Muscle of leg (tissue), 11 donors: Measurements from ENCODE around the gene PMIS2. TPM values are rescaled to one million over a fixed set of nuclear protein-coding genes. Genes with fewer than 3 reads are reported as not detected.

Experiments
- DNase-seq: peaks from one replicate; pipeline ENCODE4 v3.0.0; 2013
- H3K27ac ChIP-seq: one replicate; pipeline ENCODE4 v1.5.1; 2013; ENCODE audit warnings: mild to moderate bottlenecking, low read length, control low read depth
- H3K27me3 ChIP-seq: one replicate; pipeline ENCODE4 v1.6.1; 2013; ENCODE audit warnings: low read length; ENCODE audit not compliant: control insufficient read depth, insufficient read depth
- H3K36me3 ChIP-seq: one replicate; pipeline ENCODE4 v1.6.1; 2013; ENCODE audit warnings: low read length; ENCODE audit not compliant: control insufficient read depth, insufficient read depth
- H3K4me1 ChIP-seq: one replicate; pipeline ENCODE4 v1.6.1; 2013; ENCODE audit warnings: low read length; ENCODE audit not compliant: control insufficient read depth, insufficient read depth
- H3K4me3 ChIP-seq: one replicate; pipeline ENCODE4 v1.5.1; 2013; ENCODE audit warnings: low read length, control low read depth
- H3K9me3 ChIP-seq: replicated peaks from 2 replicates; pipeline ENCODE4 v1.6.1; 2013; ENCODE audit warnings: low read depth, low read length; ENCODE audit not compliant: control insufficient read depth
- WGBS: methylation state at CpG from one replicate; pipeline ENCODE4 v1.1.5; 2013; ENCODE audit warnings: missing lambda C conversion rate; ENCODE audit not compliant: insufficient coverage; 5-methylcytosine and 5-hydroxymethylcytosine counted together
- polyA plus RNA-seq, 8 donors: library from polyadenylated mRNA; unstranded; fragments of 120-200 nt; gene quantifications; one replicate each; pipeline versions ENCODE4 v1.2.1 to v1.2.3, GENCODE V29; 2013; ENCODE audit warnings: inconsistent platforms in 1 of 8, low replicate concordance in 1 of 8; ENCODE audit not compliant: insufficient read length in 8 of 8, insufficient read depth in 1 of 8
- total RNA-seq: library from RNA; stranded (reverse); fragments of 120-200 nt; gene quantifications from one replicate; pipeline ENCODE4 v1.2.4, GENCODE V29; 2013

The PMIS2 gene
- total and polyA plus RNA-seq, 9 donors, result not detected

DNA sequence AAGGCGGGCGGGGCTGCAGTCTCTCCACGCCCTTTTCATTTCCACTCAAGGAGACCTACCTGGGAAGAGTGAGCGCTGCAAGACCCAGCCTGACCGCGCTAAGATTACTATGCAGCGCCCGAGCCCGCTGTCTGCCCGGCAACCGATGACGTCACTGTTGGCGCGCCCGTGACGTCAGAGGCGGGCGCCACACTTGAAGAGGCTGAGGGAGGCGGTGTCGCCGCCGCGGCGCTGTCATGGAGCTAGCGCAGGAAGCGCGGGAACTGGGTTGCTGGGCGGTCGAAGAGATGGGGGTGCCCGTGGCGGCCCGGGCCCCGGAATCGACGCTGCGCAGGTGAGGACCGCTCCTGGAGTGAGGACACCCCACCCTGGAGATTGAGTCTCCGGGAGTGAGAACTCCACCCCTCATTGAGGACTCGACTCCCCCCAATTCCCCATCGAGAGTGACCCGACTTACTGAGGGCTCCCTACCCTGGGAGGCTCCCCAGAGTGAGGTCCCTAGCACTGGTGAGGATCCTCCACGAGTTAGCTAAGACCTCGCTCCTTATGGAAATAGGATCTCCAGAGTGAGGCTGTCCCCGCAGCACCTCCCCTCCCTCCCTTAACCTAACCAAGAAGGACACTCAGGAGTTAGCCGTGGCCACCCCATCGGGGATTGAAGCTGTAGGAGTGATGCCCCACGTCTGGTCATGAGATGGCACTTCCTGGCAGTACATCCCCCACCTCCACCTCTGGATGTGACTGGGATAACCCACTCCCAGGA lies 26.8 kb downstream of the PMIS2 start, which contains the start of gene HAUS5:
HAUS5 (plus strand) TSS at position 177 of the 763 bp plus-strand sequence; CDS start at position 237, 60 bp downstream.
- Histone ChIP-seq H3K36me3 (peaks cover 21% of the 10 kb centered on the region), H3K4me1 (peaks cover 15% of the 10 kb centered on the region), H3K4me3 (peak within 1 kb of the TSS; percentile 95), H3K27me3 (no peaks in the 10 kb centered on the region), H3K27ac (no peak within 1 kb of the TSS), H3K9me3 (peaks cover 3% of the 10 kb centered on the region)
- 0% methylated on average over 30 of the region's 47 CpGs for WGBS
- peak; percentile 96 for DNase-seq

DNA sequence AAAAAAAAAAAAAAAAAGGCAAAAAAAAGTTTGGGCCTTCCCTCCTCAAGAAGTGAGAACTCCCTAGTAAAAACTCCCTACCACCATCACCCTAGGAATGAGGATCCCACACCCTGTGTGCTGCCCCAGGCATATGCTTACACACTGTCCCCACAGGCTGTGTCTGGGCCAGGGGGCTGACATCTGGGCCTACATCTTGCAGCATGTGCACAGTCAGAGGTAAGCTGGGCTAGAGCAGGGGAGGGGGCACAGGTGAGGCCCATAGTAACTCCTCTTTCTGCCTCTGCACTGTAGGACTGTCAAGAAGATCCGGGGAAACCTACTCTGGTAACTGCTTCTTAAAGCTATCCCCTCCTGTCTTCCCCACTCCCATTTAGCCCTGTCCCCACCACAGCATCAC lies 27.6 kb downstream of the PMIS2 start:
- no peak overlapping the region for H3K27ac ChIP-seq
- no peak for DNase-seq
- 63% methylated on average over 1 of the region's 1 CpG for WGBS
- no peaks in the 10 kb centered on the region for H3K9me3 ChIP-seq
- peak overlapping the region; percentile 95 for H3K4me3 ChIP-seq
- H3K4me1 ChIP-seq, result peaks cover 15% of the 10 kb centered on the region
- no peaks in the 10 kb centered on the region for H3K27me3 ChIP-seq
- H3K36me3 ChIP-seq, result peaks cover 26% of the 10 kb centered on the region

DNA sequence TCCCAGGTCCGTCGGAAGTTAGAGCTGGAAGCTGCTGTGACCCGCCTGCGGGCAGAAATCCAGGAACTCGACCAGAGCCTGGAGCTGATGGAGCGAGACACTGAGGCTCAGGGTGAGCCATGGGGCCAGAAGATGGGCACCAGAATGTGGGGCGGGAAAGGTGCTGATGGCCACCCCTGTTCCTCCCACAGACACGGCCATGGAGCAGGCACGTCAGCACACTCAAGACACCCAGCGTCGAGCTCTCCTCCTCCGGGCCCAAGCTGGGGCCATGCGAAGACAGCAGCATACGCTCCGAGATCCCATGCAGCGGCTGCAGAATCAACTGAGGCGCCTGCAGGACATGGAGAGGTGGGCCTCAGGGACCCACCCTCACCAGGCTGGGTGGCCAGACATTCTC lies 29.1 kb downstream of the PMIS2 start:
- no peak for DNase-seq
- peaks cover 32% of the 10 kb centered on the region for H3K36me3 ChIP-seq
- H3K27ac ChIP-seq, result no peak overlapping the region
- no peaks in the 10 kb centered on the region for H3K9me3 ChIP-seq
- no peak overlapping the region for H3K4me3 ChIP-seq
- 94% methylated on average over 17 of the region's 17 CpGs for WGBS
- H3K27me3 ChIP-seq, result no peaks in the 10 kb centered on the region
- H3K4me1 ChIP-seq, result peaks cover 15% of the 10 kb centered on the region

DNA sequence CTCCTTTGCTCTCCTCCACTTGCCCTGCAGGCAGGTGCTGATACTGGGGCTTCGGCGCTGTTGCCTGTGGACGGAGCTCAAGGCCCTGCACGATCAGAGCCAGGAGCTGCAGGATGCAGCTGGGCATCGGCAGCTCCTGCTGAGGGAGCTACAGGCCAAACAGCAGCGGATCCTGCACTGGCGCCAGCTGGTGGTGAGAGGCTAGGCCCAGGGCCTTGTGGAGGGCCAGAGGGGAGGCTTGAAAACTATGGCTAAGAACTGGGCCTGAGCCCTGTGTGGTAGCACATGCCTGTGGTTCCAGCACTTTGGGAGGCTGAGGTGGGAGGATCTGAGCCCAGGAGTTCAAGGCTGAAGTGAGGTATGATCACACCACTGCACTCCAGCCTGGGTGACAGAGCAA lies 32.9 kb downstream of the PMIS2 start:
- 77% methylated on average over 7 of the region's 7 CpGs for WGBS
- no peak for DNase-seq
- peaks cover 41% of the 10 kb centered on the region for H3K36me3 ChIP-seq
- no peaks in the 10 kb centered on the region for H3K4me1 ChIP-seq
- no peaks in the 10 kb centered on the region for H3K27me3 ChIP-seq
- H3K9me3 ChIP-seq, result no peaks in the 10 kb centered on the region
- H3K27ac ChIP-seq, result no peak overlapping the region
- H3K4me3 ChIP-seq, result no peak overlapping the region

DNA sequence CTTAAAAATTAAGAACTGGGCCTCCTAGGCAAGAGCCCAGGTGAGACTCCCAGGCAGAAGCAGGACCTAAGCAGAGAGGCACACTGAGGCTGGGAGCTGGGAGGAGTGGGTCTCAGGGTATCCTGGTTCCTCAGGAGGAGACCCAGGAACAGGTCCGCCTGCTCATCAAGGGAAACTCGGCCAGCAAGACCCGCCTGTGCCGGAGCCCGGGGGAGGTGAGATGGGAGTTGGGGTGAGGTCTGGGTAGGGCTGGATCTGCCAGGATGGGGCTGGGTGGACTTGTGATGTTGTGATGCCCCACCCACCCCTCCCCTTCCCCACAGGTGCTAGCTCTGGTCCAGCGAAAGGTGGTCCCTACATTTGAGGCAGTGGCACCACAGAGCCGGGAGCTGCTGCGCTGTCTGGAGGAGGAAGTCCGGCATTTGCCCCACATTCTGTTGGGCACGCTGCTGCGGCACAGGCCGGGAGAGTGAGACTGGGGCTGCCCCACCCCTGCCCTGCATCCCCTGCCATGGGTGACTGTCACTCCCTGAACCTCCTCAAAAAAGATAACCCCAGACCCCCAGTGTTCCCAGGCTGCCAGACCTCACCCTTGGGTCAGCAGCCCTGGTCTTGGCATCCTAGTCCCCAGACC lies 33.4 kb downstream of the PMIS2 start:
- WGBS, result 98% methylated on average over 7 of the region's 12 CpGs
- DNase-seq, result no peak
- no peaks in the 10 kb centered on the region for H3K27me3 ChIP-seq
- H3K27ac ChIP-seq, result no peak overlapping the region
- no peaks in the 10 kb centered on the region for H3K9me3 ChIP-seq
- peaks cover 41% of the 10 kb centered on the region for H3K36me3 ChIP-seq
- H3K4me1 ChIP-seq, result no peaks in the 10 kb centered on the region
- no peak overlapping the region for H3K4me3 ChIP-seq

DNA sequence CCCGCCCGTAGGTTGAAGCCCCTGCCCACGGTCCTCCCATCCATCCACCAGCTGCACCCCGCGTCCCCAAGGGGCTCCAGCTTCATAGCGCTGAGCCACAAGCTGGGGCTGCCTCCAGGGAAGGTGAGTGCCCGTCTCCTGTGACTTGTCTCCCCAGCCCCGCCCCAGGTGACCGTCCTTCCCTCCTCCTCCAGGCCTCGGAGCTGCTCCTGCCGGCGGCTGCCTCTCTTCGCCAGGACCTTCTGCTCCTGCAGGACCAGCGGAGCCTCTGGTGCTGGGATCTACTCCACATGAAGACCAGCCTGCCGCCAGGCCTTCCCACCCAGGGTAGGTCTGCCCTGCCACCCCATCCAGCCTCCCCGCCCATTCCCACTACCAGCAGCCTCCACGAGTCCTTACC lies 34.0 kb downstream of the PMIS2 start:
- H3K36me3 ChIP-seq, result peaks cover 38% of the 10 kb centered on the region
- H3K4me1 ChIP-seq, result no peaks in the 10 kb centered on the region
- no peaks in the 10 kb centered on the region for H3K9me3 ChIP-seq
- no peaks in the 10 kb centered on the region for H3K27me3 ChIP-seq
- H3K27ac ChIP-seq, result no peak overlapping the region
- H3K4me3 ChIP-seq, result no peak overlapping the region
- DNase-seq, result no peak
- 89% methylated on average over 17 of the region's 17 CpGs for WGBS

DNA sequence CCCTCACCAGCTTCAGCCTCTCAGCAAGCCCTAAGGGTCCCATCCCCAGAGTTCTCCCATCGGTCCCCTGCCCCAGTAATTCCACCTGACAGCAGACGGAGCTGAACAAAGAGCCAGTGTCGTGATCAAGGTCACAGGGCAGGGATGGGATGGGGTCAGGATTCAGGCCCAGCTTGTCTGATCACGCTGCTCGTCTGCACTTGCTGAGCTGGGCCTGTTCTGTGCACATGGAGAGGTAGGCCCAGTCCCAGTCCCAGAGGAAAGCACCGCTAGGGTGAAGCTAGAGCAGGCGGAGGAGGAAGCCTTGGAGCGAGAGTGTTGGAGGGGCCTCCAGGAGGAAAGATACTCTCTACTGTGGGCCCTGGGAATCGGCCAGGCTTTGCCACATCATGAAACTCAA lies 35.7 kb downstream of the PMIS2 start:
- WGBS, result 89% methylated on average over 9 of the region's 9 CpGs
- no peak overlapping the region for H3K27ac ChIP-seq
- no peaks in the 10 kb centered on the region for H3K9me3 ChIP-seq
- no peaks in the 10 kb centered on the region for H3K4me1 ChIP-seq
- no peak overlapping the region for H3K4me3 ChIP-seq
- H3K36me3 ChIP-seq, result peaks cover 29% of the 10 kb centered on the region
- H3K27me3 ChIP-seq, result no peaks in the 10 kb centered on the region
- no peak for DNase-seq

DNA sequence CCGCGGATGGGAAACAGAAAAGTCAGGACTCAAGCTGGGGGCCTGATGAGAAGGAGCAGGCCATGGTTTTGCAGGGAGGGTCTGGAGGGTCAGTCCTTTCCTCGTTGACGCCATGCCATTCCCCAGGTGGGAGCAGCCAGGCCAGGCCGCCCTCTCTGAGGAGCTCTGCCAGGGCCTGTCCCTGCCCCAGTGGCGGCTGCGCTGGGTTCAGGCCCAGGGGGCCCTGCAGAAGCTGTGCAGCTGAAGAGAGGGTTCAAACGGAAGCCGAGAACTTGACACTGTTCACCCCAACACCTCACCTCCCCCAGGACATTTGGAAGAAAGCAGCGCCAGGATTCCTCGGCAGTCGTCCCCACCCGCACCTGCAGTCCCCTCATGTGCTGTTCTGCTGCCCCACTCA lies 36.8 kb downstream of the PMIS2 start:
- H3K27me3 ChIP-seq, result no peaks in the 10 kb centered on the region
- H3K27ac ChIP-seq, result no peak overlapping the region
- H3K4me3 ChIP-seq, result no peak overlapping the region
- WGBS, result 83% methylated on average over 13 of the region's 13 CpGs
- peaks cover 2% of the 10 kb centered on the region for H3K4me1 ChIP-seq
- DNase-seq, result no peak
- no peaks in the 10 kb centered on the region for H3K9me3 ChIP-seq
- H3K36me3 ChIP-seq, result peaks cover 20% of the 10 kb centered on the region

DNA sequence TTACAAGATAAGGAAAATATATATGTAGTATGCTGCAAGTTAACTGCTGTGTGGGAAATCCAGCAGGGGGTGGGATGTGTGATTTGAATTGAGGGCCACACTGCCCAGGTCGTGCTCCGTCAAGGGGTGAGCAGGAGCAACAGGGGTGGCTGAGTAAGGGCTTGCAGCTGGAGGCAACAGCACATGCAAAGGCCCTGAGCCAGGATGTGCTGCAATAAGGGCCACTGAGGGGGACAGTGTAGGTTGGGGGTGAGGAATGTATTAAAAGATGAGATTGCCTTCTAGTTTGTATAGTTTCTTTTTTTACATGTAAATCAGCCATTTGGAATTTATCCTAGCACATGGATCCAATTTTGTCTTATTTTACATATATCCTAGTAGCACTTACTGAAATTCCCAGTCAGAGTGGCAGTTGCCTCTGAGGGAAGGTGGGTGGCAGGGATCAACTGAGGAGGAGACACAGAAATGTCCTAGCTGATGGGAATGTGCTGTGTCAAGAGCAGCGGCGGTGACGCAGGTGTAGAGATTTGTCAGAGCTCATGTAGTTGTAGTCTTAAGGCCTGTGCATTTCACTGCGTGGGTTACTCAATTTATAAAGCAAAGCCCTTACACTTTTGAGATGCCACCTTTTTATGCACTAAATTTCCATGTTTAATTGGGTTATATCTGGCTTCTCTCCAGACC lies 37.5 kb downstream of the PMIS2 start:
- Histone ChIP-seq H3K4me3 (no peak overlapping the region), H3K9me3 (no peaks in the 10 kb centered on the region), H3K27ac (no peak overlapping the region), H3K27me3 (no peaks in the 10 kb centered on the region), H3K4me1 (peaks cover 6% of the 10 kb centered on the region), H3K36me3 (peaks cover 16% of the 10 kb centered on the region)
- WGBS, result 78% methylated on average over 2 of the region's 6 CpGs
- no peak for DNase-seq

DNA sequence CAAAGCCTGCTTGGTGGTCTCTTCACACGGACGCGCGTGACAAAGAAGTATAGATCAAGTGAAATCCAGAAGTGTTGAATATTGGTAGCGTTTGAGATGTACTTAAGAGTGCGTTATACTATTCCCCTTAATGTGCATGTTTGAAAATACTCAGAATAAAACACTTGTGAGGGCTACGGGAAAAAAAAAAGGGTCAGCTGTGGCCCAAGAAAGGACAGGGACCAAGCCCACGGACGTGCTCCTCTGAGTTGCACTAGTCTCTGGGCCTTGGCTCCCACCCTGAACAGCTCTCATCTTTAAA lies 42.2 kb downstream of the PMIS2 start:
- Histone ChIP-seq H3K4me3 (peak overlapping the region; percentile 74), H3K36me3 (peaks cover 30% of the 10 kb centered on the region), H3K4me1 (peaks cover 12% of the 10 kb centered on the region), H3K27ac (peak overlapping the region; percentile 97), H3K27me3 (no peaks in the 10 kb centered on the region), H3K9me3 (no peaks in the 10 kb centered on the region)
- 20% methylated on average over 2 of the region's 9 CpGs for WGBS
- no peak for DNase-seq
